ENCODE measurements around the gene FAF1. TPM values are rescaled to one million over a fixed set of nuclear protein-coding genes. Genes with fewer than 3 reads are reported as not detected.
A peak's percentile ranks its signal among the peaks of the same experiment; 100 is the strongest.

The FAF1 gene
- total and polyA plus RNA-seq, 2 of the 8 experiments (the other 6 are each of a cell fraction or from before 2014, with no cell fraction given) = 10.8 to 65.9 TPM

DNA sequence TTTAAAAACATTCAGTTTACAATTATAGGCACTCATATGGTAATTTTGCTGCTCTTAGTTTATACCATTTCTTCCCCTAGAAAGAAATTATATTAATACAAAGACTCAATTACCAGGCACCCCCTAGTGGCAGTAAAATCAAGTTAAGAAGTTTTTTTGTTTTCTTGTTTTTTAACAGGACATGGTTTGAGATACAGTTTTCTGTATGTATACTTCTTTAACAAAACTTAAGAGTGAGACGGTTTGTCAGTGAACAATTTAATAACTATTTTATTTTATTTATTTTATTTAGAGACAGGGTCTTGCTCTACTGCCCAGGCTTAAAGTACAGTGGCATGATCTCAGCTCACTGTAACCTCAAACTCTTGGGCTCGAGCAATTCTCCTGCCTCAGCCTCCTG is 224.6 kb downstream of the FAF1 start:
- Histone ChIP-seq H3K23ac (ENCODE audit: insufficient read length) (no peak overlapping the region), H4K91ac (replicated peaks; ENCODE audit: insufficient read length, low read length) (no peak overlapping the region), H3K56ac (replicated peaks; ENCODE audit: insufficient read length, low read depth, low read length) (no peak overlapping the region), H4K5ac (ENCODE audit: insufficient read length, low read depth, low read length) (no peak overlapping the region), H2BK5ac (ENCODE audit: low read depth, low read length) (no peak overlapping the region), H3K9me3 (ENCODE audit: insufficient read depth in 2 of 2, low read depth in 1 of 2, low read length in 1 of 2) (no peaks in the 10 kb centered on the region), H2BK12ac (ENCODE audit: low read depth, low read length) (no peak overlapping the region), H2BK20ac (ENCODE audit: low read length) (no peak overlapping the region), H3K14ac (ENCODE audit: insufficient read length) (no peak overlapping the region), H4K20me1 (replicated peaks in 1 of 2; ENCODE audit: control insufficient read depth in 1 of 2, insufficient read depth in 2 of 2, low read length in 2 of 2) (no peaks in the 10 kb centered on the region), H3K79me2 (ENCODE audit: control insufficient read depth in 1 of 2, insufficient read depth in 2 of 2, low read length in 2 of 2) (no peaks in the 10 kb centered on the region), H3K36me3 (ENCODE audit: control insufficient read depth in 2 of 4, insufficient read depth in 4 of 4, low read length in 3 of 4) (no peaks in the 10 kb centered on the region; a peak in 1 of 8 replicates), H3K79me1 (ENCODE audit: low read depth, low read length) (no peaks in the 10 kb centered on the region), H3K4me1 (replicated peaks in 1 of 4; ENCODE audit: control insufficient read depth in 3 of 4, insufficient read depth in 4 of 4, low read length in 3 of 4) (no peaks in the 10 kb centered on the region), H2AK5ac (ENCODE audit: low read depth, low read length) (no peak overlapping the region), H3K18ac (ENCODE audit: extremely low read depth, low read length) (no peak overlapping the region), H2BK15ac (ENCODE audit: low read length) (no peak overlapping the region), H4K8ac (ENCODE audit: extremely low read depth, insufficient read depth, low read length) (no peak overlapping the region), H3K23me2 (ENCODE audit: low read depth, low read length) (no peaks in the 10 kb centered on the region), H3K4me3 (ENCODE audit: extremely low read depth in 1 of 4, insufficient read depth in 2 of 4, low read depth in 3 of 4, low read length in 4 of 4) (no peak overlapping the region), H3K4me2 (ENCODE audit: insufficient read depth in 1 of 2, low read depth in 2 of 2, low read length in 2 of 2) (no peak overlapping the region), H3K27ac (ENCODE audit: low read depth, low read length) (no peak overlapping the region), H3K9ac (replicated peaks in 1 of 4; ENCODE audit: extremely low read depth in 1 of 4, low read depth in 3 of 4, low read length in 3 of 4) (no peak overlapping the region), H3K4ac (replicated peaks; ENCODE audit: insufficient read length, low read depth, low read length) (no peak overlapping the region), H2AFZ (ENCODE audit: low read length) (no peak overlapping the region), H3K27me3 (replicated peaks in 1 of 4; ENCODE audit: control insufficient read depth in 3 of 4, extremely low read depth in 1 of 4, insufficient read depth in 3 of 4, low read length in 3 of 4) (peaks cover 0 to 1% (median 0%) of the 10 kb centered on the region in 4 experiments; a peak in 1 of 7 replicates), H2BK120ac (replicated peaks; ENCODE audit: low read depth, low read length) (no peak overlapping the region)
- TF ChIP-seq HDAC6 (IDR thresholded peaks at IDR 0.05; ENCODE audit: low read depth, low read length) (no peak), KDM1A (IDR thresholded peaks at IDR 0.05; ENCODE audit: borderline replicate concordance, low read length) (no peak), CBX8 (IDR thresholded peaks at IDR 0.05; ENCODE audit: borderline replicate concordance, low read depth, low read length) (no peak), RFX5 (IDR thresholded peaks at IDR 0.05; ENCODE audit: borderline replicate concordance, low read depth, low read length) (no peak), RAD21 (IDR thresholded peaks at IDR 0.05 in 1 of 2, conservative IDR thresholded peaks at IDR 0.05 in 1 of 2; ENCODE audit: low read depth in 2 of 2, low read length in 2 of 2) (peak in 1 of 2 experiments; percentile 31; a peak in 3 of 4 replicates), GTF2F1 (IDR thresholded peaks at IDR 0.05; ENCODE audit: borderline replicate concordance, low read depth, low read length) (no peak), CTCF (IDR thresholded peaks at IDR 0.05; ENCODE audit: control extremely low read depth in 1 of 3, insufficient read depth in 1 of 3, low read depth in 1 of 3, low read length in 3 of 3) (peak in 1 of 3 experiments; percentile 33; a peak in 1 of 4 replicates), NANOG (IDR thresholded peaks at IDR 0.05; ENCODE audit: insufficient read depth, low read depth, low read length, poor library complexity, severe bottlenecking) (no peak), KDM4A (IDR thresholded peaks at IDR 0.05; ENCODE audit: low read depth, low read length, severe bottlenecking) (no peak), FOSL1 (IDR thresholded peaks at IDR 0.05; ENCODE audit: insufficient read depth, low read depth, low read length) (no peak)
- 66% methylated on average over 2 of the region's 2 CpGs; no CpG with 5 or more reads in 1 of the 2 experiments for WGBS, 2 experiments (ENCODE audit: extremely low coverage in 1 of 2, insufficient coverage in 1 of 2, insufficient read length in 1 of 2, insufficient replicate concordance in 2 of 2, low coverage in 1 of 2, low lambda C conversion rate in 2 of 2, missing lambda C conversion rate in 1 of 2)
- ChIA-PET POLR2A (ENCODE audit: partially characterized antibody) (no interaction called here), CTCF (ENCODE audit: partially characterized antibody) (interaction anchor here (0.8 to 2.8 kb wide), 12 partner anchors 8 to 362 kb away, joined by 3 to 17 read pairs (median 3); no protein-coding TSS in a partner anchor)
- no peak for FAIRE-seq
- no peak for DNase-seq (ENCODE audit: low read depth in 1 of 2, low spot score in 2 of 2)

All from H1 (cell line).